HFFc6 (cell line): Measurements from ENCODE around the gene IL23R. TPM values are rescaled to one million over a fixed set of nuclear protein-coding genes. Genes with fewer than 3 reads are reported as not detected.

Source experiments
- DNase-seq: peaks from one replicate; pipeline ENCODE4 v3.0.0-alpha.2; 2018
- H3K27ac Mint-ChIP-seq: 2 replicates; pipeline ENCODE4 v1.8.0; 2020; ENCODE audit warnings: mild to moderate bottlenecking, mixed read lengths
- H3K27me3 Mint-ChIP-seq: 2 replicates; pipeline ENCODE4 v1.8.0; 2021; ENCODE audit warnings: mild to moderate bottlenecking, moderate library complexity, mixed read lengths; ENCODE audit not compliant: insufficient read depth
- H3K36me3 Mint-ChIP-seq: 2 replicates; pipeline ENCODE4 v1.8.0; 2021; ENCODE audit warnings: low read depth, mixed read lengths
- H3K4me1 Mint-ChIP-seq: 2 replicates; pipeline ENCODE4 v1.8.0; 2020; ENCODE audit warnings: low read depth, mixed read lengths
- H3K4me3 Mint-ChIP-seq: 2 replicates; pipeline ENCODE4 v1.8.0; 2020; ENCODE audit warnings: mild to moderate bottlenecking, moderate library complexity, mixed read lengths
- H3K9me3 Mint-ChIP-seq: 2 replicates; pipeline ENCODE4 v1.8.0; 2020; ENCODE audit warnings: mild to moderate bottlenecking, mixed read lengths
- total RNA-seq, 6 experiments: library from RNA; stranded (reverse); fragmentation: NEBNext Ultra II Directional; extraction: Animal tissue kit (Norgen Biotek cat#: 25700); gene quantifications; 2 replicates in 1 of 6; 3 replicates in 5 of 6; pipeline ENCODE4 v1.2.3, GENCODE V29; 2021
- TF ChIP-seq, protein P1 (sequence below): fragments of 200-600 bp; sonication (generic); IDR thresholded peaks from 2 replicates; pipeline ENCODE4 v1.5.0; 2021; ENCODE audit warnings: antibody characterized with exemption, mild to moderate bottlenecking

IL23R gene
- total RNA-seq, 6 experiments from 2014 or later = not detected

- TF ChIP-seq, protein P1, sequence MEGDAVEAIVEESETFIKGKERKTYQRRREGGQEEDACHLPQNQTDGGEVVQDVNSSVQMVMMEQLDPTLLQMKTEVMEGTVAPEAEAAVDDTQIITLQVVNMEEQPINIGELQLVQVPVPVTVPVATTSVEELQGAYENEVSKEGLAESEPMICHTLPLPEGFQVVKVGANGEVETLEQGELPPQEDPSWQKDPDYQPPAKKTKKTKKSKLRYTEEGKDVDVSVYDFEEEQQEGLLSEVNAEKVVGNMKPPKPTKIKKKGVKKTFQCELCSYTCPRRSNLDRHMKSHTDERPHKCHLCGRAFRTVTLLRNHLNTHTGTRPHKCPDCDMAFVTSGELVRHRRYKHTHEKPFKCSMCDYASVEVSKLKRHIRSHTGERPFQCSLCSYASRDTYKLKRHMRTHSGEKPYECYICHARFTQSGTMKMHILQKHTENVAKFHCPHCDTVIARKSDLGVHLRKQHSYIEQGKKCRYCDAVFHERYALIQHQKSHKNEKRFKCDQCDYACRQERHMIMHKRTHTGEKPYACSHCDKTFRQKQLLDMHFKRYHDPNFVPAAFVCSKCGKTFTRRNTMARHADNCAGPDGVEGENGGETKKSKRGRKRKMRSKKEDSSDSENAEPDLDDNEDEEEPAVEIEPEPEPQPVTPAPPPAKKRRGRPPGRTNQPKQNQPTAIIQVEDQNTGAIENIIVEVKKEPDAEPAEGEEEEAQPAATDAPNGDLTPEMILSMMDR = no peak
- Mint-ChIP-seq H3K4me1 (no peaks in the 10 kb centered on the region), H3K9me3 (no peaks in the 10 kb centered on the region), H3K4me3 (no peak overlapping the region), H3K27ac (no peak overlapping the region), H3K36me3 (no peaks in the 10 kb centered on the region), H3K27me3 (peaks cover 7% of the 10 kb centered on the region)
- DNase-seq = no peak
Observed at GRCh38 chr1:67213948-67214347, 47.7 kb downstream of the IL23R start.

DNA sequence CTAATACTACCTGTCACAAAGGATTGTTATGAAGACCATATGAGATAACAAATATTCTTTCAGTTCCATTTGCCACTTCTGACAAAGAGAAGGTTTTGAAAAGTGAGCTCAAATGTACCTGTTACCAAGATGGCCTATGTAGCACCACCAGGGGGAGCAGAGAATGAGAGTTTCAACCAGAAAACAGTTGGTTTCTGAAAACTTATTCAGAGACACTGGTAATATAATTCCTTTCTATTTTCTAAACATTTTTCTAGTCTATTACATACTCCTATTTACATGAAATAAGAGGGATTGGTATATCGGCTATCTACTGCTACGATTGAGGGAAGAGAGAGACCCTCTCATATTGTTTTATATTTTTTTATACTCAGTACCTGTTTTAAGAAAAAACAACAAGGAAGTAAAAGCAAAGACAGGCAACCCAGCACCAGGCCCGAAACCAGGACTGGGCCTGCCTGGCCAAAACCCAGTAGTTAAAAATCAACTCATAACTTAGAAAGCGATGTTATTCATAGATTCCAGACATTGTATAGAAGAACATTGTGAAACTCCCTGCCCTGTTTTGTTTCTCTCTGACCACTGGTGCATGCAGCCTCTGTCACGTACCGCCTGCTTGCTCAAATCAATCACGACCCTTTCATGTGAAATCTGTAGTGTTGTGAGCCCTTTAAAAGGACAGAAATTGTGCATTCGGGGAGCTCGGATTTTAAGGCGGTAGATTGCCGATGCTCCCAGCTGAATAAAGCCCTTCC lies 48.3 kb downstream of the IL23R start:
- TF ChIP-seq, protein P1 = peak; percentile 85
- no peaks in the 10 kb centered on the region for H3K36me3 Mint-ChIP-seq
- no peaks in the 10 kb centered on the region for H3K9me3 Mint-ChIP-seq
- H3K27ac Mint-ChIP-seq = no peak overlapping the region
- no peaks in the 10 kb centered on the region for H3K4me1 Mint-ChIP-seq
- peak; percentile 33 for DNase-seq
- H3K27me3 Mint-ChIP-seq = peaks cover 2% of the 10 kb centered on the region
- H3K4me3 Mint-ChIP-seq = no peak overlapping the region

DNA sequence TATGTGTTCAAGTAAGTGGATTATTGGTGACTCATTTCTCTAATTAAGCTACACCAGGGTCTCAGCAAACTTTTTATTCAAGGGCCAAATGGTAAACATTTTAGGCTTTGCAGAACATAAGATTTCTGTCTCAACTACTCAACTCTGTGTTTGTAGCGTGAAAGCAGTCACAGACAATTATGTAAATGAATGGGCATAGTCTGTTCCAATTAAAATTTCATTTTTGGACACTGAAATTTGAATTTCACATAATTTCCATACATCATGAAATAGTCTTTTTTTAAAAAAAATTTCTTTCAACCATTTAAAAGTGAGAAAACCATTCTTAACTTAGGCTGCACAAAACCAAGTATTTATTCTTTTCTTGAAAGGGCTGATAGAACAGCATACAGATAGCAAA lies 50.1 kb downstream of the IL23R start:
- no peak overlapping the region for H3K27ac Mint-ChIP-seq
- no peak overlapping the region for H3K4me3 Mint-ChIP-seq
- H3K36me3 Mint-ChIP-seq = no peaks in the 10 kb centered on the region
- H3K27me3 Mint-ChIP-seq = peaks cover 2% of the 10 kb centered on the region; the same call in 1 of the 2 replicates
- no peak for DNase-seq
- TF ChIP-seq, protein P1 = no peak
- no peaks in the 10 kb centered on the region for H3K4me1 Mint-ChIP-seq
- H3K9me3 Mint-ChIP-seq = no peaks in the 10 kb centered on the region

GRCh38 chr1:67217417-67217816 lies 51.2 kb downstream of the IL23R start:
- Mint-ChIP-seq H3K4me1 (no peaks in the 10 kb centered on the region), H3K27ac (no peak overlapping the region), H3K9me3 (no peaks in the 10 kb centered on the region), H3K36me3 (no peaks in the 10 kb centered on the region), H3K4me3 (no peak overlapping the region), H3K27me3 (no peaks in the 10 kb centered on the region; the same call in 1 of the 2 replicates)
- TF ChIP-seq, protein P1 = no peak
- DNase-seq = no peak

GRCh38 chr1:67217938-67218337 lies 51.7 kb downstream of the IL23R start:
- Mint-ChIP-seq H3K4me1 (no peaks in the 10 kb centered on the region), H3K9me3 (no peaks in the 10 kb centered on the region), H3K4me3 (no peak overlapping the region), H3K27ac (no peak overlapping the region), H3K36me3 (no peaks in the 10 kb centered on the region), H3K27me3 (no peaks in the 10 kb centered on the region; the same call in 1 of the 2 replicates)
- TF ChIP-seq, protein P1 = no peak
- DNase-seq = no peak
